Right lobe of liver (tissue), 6 donors: ENCODE data around the gene IL22RA1. TPM values are rescaled to one million over a fixed set of nuclear protein-coding genes. Genes with fewer than 3 reads are reported as not detected.

Source experiments
- ATAC-seq, 4 donors: fragments of 200-7000 bp; cut with Tn5 transposase; one replicate each; pipeline ENCODE4 v1.9.1; 2020; ENCODE audit warnings: mild to moderate bottlenecking in 4 of 4, moderate library complexity in 4 of 4
- DNase-seq, 3 donors: peaks; one replicate each; pipeline ENCODE4 v3.0.0-alpha.2; 2020
- H3K27ac ChIP-seq, 3 donors: fragments of 200-600 bp; one replicate each; pipeline ENCODE4 v1.8.0; 2022
- H3K27me3 ChIP-seq, 2 donors: fragments of 200-600 bp; one replicate each; pipeline ENCODE4 v1.8.0; 2022
- H3K36me3 ChIP-seq, 4 donors: fragments of 200-600 bp; sonication (generic) in 1 of 4; one replicate each; pipeline versions ENCODE4 v1.5.1 to v1.8.0; 2017 to 2022; ENCODE audit warnings: control low read depth in 1 of 4
- H3K4me1 ChIP-seq, 4 donors: fragments of 200-600 bp; sonication (generic) in 1 of 4; one replicate each; pipeline versions ENCODE4 v1.5.1 to v1.8.0; 2017 to 2022; ENCODE audit warnings: control low read depth in 1 of 4
- H3K4me3 ChIP-seq, 3 donors: fragments of 200-600 bp; one replicate each; pipeline ENCODE4 v1.8.0; 2022
- H3K9me3 ChIP-seq, 4 donors: fragments of 200-600 bp; sonication (generic) in 1 of 4; one replicate each; pipeline versions ENCODE4 v1.5.1 to v1.8.0; 2017 to 2022; ENCODE audit warnings: control low read depth in 1 of 4
- POLR2A ChIP-seq: fragments of 450-650 bp; IDR thresholded peaks from one replicate; pipeline ENCODE4 v1.6.1; 2017; ENCODE audit warnings: antibody characterized with exemption, mild to moderate bottlenecking
- WGBS: methylation state at CpG from one replicate; pipeline ENCODE4 v1.1.6; 2018; ENCODE audit warnings: low coverage, low lambda C conversion rate; ENCODE audit not compliant: insufficient coverage; ENCODE audit errors: missing lambda C conversion rate; 5-methylcytosine and 5-hydroxymethylcytosine counted together
- intact Hi-C, 2 donors: fragments of 100-400 bp; cut with DNase I; formaldehyde crosslinking; loops; one replicate each; pipeline versions ENCODE4 v1.11.2 to v1.14.1; 2022
- total RNA-seq, 6 experiments: library from RNA; depleted of rRNA in 2 of 6; stranded (reverse); fragments of >200 nt in 2 of 6; fragmentation: NEBNext Ultra II Directional in 3 of 6; extraction: Animal tissue kit (Norgen Biotek cat#: 25700) in 3 of 6; gene quantifications; one replicate each; pipeline versions ENCODE4 v1.1.0 to v1.2.4, GENCODE V29; 2016 to 2023
- TF ChIP-seq, protein P1 (sequence below), 4 donors: fragments of 200-600 bp in 3 of 4; fragments of 450-650 bp in 1 of 4; IDR thresholded peaks; one replicate each; pipeline versions ENCODE4 v1.5.1 to v1.8.0; 2016 to 2022; ENCODE audit warnings: antibody characterized with exemption in 4 of 4, mild to moderate bottlenecking in 2 of 4
- donor health status: DM: no; HTN: yes; CAD: no.
- donor health status: DM: no; HTN: no; CAD: no.
- donor health status: DM: no; HTN: no; CAD: no.
- donor health status: DM: no; HTN: yes; CAD: no.
- donor health status: DM: no; HTN: yes; CAD: no.

Gene IL22RA1
- total RNA-seq, 6 experiments from 2014 or later = 1.8 to 4.5 (median 2.8) TPM

DNA sequence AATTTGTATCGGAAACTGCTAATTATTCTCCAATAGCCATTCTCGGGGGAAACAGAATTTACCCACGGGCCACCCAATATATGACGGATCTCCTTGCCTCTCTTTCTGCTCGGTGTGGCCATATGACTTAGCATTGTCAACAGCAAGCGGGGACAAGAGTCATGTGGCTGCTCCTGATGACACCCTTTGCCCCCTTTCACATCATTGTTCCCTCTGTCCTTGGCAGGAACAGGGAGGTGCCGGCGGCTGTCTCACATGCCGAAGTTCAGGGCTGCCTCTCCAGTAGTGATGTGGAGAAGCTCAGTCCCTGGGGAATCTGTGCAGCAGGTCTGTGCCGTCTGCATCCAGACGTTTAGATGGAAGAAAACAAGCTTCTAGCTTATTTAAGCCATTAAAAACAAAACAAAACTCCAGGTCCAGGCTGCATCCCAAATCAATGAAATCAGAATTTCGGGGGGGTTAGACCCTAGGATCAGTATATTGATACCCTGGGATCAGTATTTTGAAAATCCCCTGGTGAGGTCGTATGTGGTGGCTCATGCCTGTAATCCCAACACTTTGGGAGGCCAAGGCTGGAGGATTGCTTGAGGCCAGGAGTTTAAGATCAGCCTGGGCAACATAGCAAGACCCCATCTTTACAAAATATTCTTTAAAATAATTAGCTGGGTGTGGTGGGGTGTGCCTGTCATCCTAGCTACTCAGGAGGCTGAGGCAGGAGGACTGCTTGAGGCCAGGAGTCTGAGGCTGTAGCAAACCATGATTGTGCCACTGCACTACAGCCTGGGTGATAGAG is 41.8 kb downstream of the IL22RA1 start:
- no peak for ATAC-seq
- Histone ChIP-seq H3K36me3 (no peaks in the 10 kb centered on the region), H3K4me3 (no peak overlapping the region), H3K9me3 (no peaks in the 10 kb centered on the region), H3K27ac (no peak overlapping the region), H3K4me1 (no peaks in the 10 kb centered on the region), H3K27me3 (no peaks in the 10 kb centered on the region)
- 35% methylated on average over 12 of the region's 13 CpGs for WGBS
- TF ChIP-seq, protein P1, sequence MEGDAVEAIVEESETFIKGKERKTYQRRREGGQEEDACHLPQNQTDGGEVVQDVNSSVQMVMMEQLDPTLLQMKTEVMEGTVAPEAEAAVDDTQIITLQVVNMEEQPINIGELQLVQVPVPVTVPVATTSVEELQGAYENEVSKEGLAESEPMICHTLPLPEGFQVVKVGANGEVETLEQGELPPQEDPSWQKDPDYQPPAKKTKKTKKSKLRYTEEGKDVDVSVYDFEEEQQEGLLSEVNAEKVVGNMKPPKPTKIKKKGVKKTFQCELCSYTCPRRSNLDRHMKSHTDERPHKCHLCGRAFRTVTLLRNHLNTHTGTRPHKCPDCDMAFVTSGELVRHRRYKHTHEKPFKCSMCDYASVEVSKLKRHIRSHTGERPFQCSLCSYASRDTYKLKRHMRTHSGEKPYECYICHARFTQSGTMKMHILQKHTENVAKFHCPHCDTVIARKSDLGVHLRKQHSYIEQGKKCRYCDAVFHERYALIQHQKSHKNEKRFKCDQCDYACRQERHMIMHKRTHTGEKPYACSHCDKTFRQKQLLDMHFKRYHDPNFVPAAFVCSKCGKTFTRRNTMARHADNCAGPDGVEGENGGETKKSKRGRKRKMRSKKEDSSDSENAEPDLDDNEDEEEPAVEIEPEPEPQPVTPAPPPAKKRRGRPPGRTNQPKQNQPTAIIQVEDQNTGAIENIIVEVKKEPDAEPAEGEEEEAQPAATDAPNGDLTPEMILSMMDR (IDR thresholded peaks at IDR 0.05) = no peak
- no peak for TF ChIP-seq POLR2A
- intact Hi-C loops = no loop called here
- no peak for DNase-seq

DNA sequence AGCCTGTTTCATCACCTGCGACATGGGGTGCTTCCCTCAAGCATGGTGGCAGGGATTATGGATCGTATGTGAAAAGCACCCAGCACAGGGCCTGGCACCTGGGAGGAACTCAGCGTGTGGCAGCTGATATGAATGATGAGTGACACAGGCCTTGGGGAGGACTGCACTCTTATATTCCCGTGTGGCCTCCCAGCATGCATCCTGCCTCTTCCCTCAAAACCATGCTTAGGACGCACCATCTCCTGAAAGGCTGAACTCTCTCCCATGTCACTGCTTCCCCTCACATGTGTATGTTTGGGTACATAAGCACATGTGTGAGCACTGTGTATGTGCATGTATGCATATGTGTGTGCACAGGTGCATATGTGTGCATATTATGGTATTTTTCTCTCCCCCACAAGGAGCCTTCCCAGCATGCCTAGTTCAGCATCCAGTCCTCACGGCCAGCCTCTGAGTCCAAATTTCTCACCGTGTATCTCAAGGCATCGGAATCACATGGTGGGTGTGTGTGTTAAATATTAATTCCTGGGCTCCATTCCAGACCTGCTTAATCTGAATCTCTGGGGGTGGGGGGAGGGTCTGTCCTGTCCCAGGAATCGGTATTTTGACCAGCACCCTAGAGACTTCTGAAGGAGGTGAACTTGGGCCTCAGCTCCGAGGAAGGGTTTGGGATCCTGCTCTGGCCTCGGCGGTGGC is 43.8 kb downstream of the IL22RA1 start:
- intact Hi-C loops = no loop called here
- H3K4me1 ChIP-seq = no peaks in the 10 kb centered on the region
- no peak overlapping the region for H3K4me3 ChIP-seq
- H3K27ac ChIP-seq = no peak overlapping the region
- DNase-seq (no peak), ATAC-seq (no peak)
- no peaks in the 10 kb centered on the region for H3K36me3 ChIP-seq
- H3K9me3 ChIP-seq = no peaks in the 10 kb centered on the region
- TF ChIP-seq, protein P1 (IDR thresholded peaks at IDR 0.05) = no peak
- no peak for TF ChIP-seq POLR2A
- 31% methylated on average over 4 of the region's 12 CpGs for WGBS
- H3K27me3 ChIP-seq = no peaks in the 10 kb centered on the region

DNA sequence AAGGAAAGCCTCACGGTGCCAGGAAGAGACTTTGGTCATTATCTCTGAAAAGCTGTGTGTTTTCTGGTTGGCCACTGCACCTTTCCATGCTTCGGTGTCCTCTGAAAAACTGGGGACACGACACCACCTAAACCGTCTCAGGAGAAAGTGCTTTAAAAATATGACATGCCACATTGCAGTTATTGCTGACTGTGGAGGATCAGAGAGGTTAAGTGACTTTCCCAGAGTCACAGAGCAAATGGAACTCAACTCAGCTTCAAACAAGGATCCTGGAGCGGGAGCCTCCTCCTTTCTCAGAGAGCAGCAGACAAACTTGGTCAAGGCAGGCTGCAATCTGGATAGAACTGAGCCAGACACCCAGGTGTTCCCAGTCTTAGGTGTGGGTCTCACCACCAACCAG is 44.8 kb downstream of the IL22RA1 start:
- Histone ChIP-seq H3K4me1 (no peaks in the 10 kb centered on the region), H3K27me3 (no peaks in the 10 kb centered on the region)
- TF ChIP-seq, protein P1 (IDR thresholded peaks at IDR 0.05) = no peak
- TF ChIP-seq POLR2A = no peak

DNA sequence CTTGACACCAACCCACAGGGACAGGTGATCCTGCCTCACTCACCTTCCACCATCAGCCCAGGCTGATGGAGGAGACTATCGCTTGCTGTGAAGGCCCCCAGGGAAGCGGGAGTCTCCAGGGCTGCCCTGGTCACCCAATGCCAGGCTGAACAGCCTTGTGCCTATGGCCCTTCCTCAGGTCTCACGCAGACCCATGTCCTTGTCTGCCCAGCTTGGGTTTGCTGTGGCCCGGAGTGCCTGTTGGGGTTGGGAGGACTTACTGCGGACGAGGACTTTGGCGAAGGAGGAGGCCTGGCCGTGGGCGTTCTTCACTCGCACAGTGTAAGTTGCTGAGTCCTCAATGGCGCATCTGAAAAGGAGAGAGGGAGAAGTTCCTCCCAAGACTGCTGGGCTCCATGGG is 45.3 kb downstream of the IL22RA1 start:
- no peak overlapping the region for H3K27ac ChIP-seq
- ATAC-seq = no peak
- intact Hi-C loops = no loop called here
- H3K4me1 ChIP-seq = no peaks in the 10 kb centered on the region
- H3K4me3 ChIP-seq = no peak overlapping the region
- DNase-seq = no peak
- H3K36me3 ChIP-seq = no peaks in the 10 kb centered on the region
- H3K27me3 ChIP-seq = no peaks in the 10 kb centered on the region
- no peaks in the 10 kb centered on the region for H3K9me3 ChIP-seq
- no peak for TF ChIP-seq POLR2A
- TF ChIP-seq, protein P1 (IDR thresholded peaks at IDR 0.05) = no peak
- WGBS = no CpG with 5 or more reads among the region's 11 CpGs

More for the DNA sequence above, 44.8 kb downstream of the IL22RA1 start:
- Histone ChIP-seq H3K27ac (no peak overlapping the region), H3K9me3 (no peaks in the 10 kb centered on the region), H3K36me3 (no peaks in the 10 kb centered on the region), H3K4me3 (no peak overlapping the region)
- DNase-seq (no peak), ATAC-seq (no peak)
- WGBS = 83% methylated on average over 3 of the region's 5 CpGs
- intact Hi-C loops = no loop called here
